SK-N-SH (cell line): ENCODE measurements around the gene SYT1. TPM values are rescaled to one million over a fixed set of nuclear protein-coding genes. Genes with fewer than 3 reads are reported as not detected.

Experiments
- CTCF ChIA-PET: fragments of 300-600, 350-600 bp; formaldehyde crosslinking; extraction: SDS; loops from one replicate; lab custom pipeline; 2021; lab: Yijun Ruan, JAX
- POLR2A ChIA-PET: fragments of 350-600 bp; sonication (Branson Sonifier 250); formaldehyde crosslinking; extraction: SDS; loops from one replicate; lab custom pipeline; 2020; ENCODE audit warnings: antibody characterized with exemption, inconsistent platforms; lab: Yijun Ruan, JAX
- DNase-seq: peaks from one replicate; pipeline ENCODE4 v3.0.0; 2012
- H2AFZ ChIP-seq: fragments of 200-600 bp; sonication (generic); 2 replicates; pipeline ENCODE4 v1.8.1; 2016; ENCODE audit warnings: antibody characterized with exemption, mild to moderate bottlenecking, low read depth
- H3F3A ChIP-seq: fragments of 200-600 bp; sonication (generic); replicated peaks from 2 replicates; pipeline ENCODE3; 2016; ENCODE audit warnings: antibody characterized with exemption, mild to moderate bottlenecking; ENCODE audit not compliant: insufficient read depth
- H3K27ac ChIP-seq, 2 experiments: fragments of 200-500 bp in 1 of 2; fragments of 200-600 bp in 1 of 2; sonication (Bioruptor generic) in 1 of 2; sonication (generic), shearing (Covaris generic) in 1 of 2; 2 replicates each; pipeline versions ENCODE4 v1.5.1 to v1.6.1; 2014 to 2016; ENCODE audit warnings: low read depth in 2 of 2, inconsistent platforms in 1 of 2, low read length in 1 of 2, mild to moderate bottlenecking in 1 of 2, mixed read lengths in 1 of 2
- H3K27me3 ChIP-seq: fragments of 200-600 bp; sonication (generic), shearing (Covaris generic); 2 replicates; pipeline ENCODE4 v1.6.1; 2016; ENCODE audit warnings: mixed run types; ENCODE audit not compliant: insufficient read depth
- H3K36me3 ChIP-seq, 2 experiments: fragments of 200-500 bp in 1 of 2; fragments of 200-600 bp in 1 of 2; sonication (Bioruptor generic) in 1 of 2; sonication (generic) in 1 of 2; replicated peaks in 1 of 2; 2 replicates each; pipeline versions ENCODE3 to v1.5.1; 2014 to 2016; ENCODE audit warnings: low read length in 1 of 2, mild to moderate bottlenecking in 1 of 2; ENCODE audit not compliant: insufficient read depth in 2 of 2, control insufficient read depth in 1 of 2
- H3K4me1 ChIP-seq, 2 experiments: fragments of 200-500 bp in 1 of 2; fragments of 200-600 bp in 1 of 2; sonication (Bioruptor generic) in 1 of 2; sonication (generic), shearing (Covaris generic) in 1 of 2; 2 replicates each; pipeline versions ENCODE4 v1.5.1 to v1.6.1; 2014 to 2016; ENCODE audit warnings: low read depth in 1 of 2, low read length in 1 of 2, mixed run types in 1 of 2; ENCODE audit not compliant: insufficient read depth in 2 of 2, control insufficient read depth in 1 of 2
- H3K4me2 ChIP-seq: fragments of 200-600 bp; sonication (generic), shearing (Covaris generic); 2 replicates; pipeline ENCODE4 v1.6.1; 2017; ENCODE audit warnings: mixed run types
- H3K4me3 ChIP-seq, 2 experiments: fragments of 200-500 bp in 1 of 2; fragments of 200-600 bp in 1 of 2; sonication (Bioruptor generic) in 1 of 2; sonication (generic), shearing (Covaris generic) in 1 of 2; 2 replicates each; pipeline versions ENCODE4 v1.5.1 to v1.8.1; 2014 to 2016; ENCODE audit warnings: low read depth in 2 of 2, inconsistent platforms in 1 of 2, low read length in 1 of 2, mild to moderate bottlenecking in 1 of 2, mixed read lengths in 1 of 2, moderate library complexity in 1 of 2
- H3K79me2 ChIP-seq: fragments of 200-600 bp; sonication (generic); 2 replicates; pipeline ENCODE4 v1.8.1; 2017; ENCODE audit warnings: mild to moderate bottlenecking; ENCODE audit not compliant: insufficient read depth
- H3K9ac ChIP-seq: fragments of 200-600 bp; sonication (generic); 2 replicates; pipeline ENCODE4 v1.6.1; 2017; ENCODE audit warnings: mixed run types
- H3K9me2 ChIP-seq: fragments of 200-600 bp; sonication (generic); 2 replicates; pipeline ENCODE4 v1.6.1; 2017; ENCODE audit warnings: mixed run types
- H3K9me3 ChIP-seq: fragments of 200-600 bp; sonication (generic); 2 replicates; pipeline ENCODE4 v1.6.1; 2017; ENCODE audit warnings: mixed run types, mild to moderate bottlenecking, moderate library complexity
- H4K20me1 ChIP-seq: fragments of 200-600 bp; sonication (generic); 2 replicates; pipeline ENCODE4 v1.6.1; 2017; ENCODE audit warnings: mild to moderate bottlenecking, mixed run types; ENCODE audit not compliant: insufficient read depth
- CHD2 ChIP-seq: fragments of 150-350 bp; IDR thresholded peaks from 2 replicates; pipeline ENCODE4 v1.6.1; 2018; ENCODE audit warnings: low read length; ENCODE audit not compliant: partially characterized antibody
- ELF1 ChIP-seq: IDR thresholded peaks from 2 replicates; pipeline ENCODE4 v1.4.0; 2012
- FOSL2 ChIP-seq: IDR thresholded peaks from 2 replicates; pipeline ENCODE4 v1.4.0; 2012; ENCODE audit warnings: low read depth, mild to moderate bottlenecking, moderate library complexity, borderline replicate concordance
- FOXJ3 ChIP-seq: sonication (generic); formaldehyde crosslinking; IDR thresholded peaks from 2 replicates; pipeline ENCODE4 v1.5.1; 2020; ENCODE audit warnings: mild to moderate bottlenecking, missing genetic modification reagents
- FOXM1 ChIP-seq: IDR thresholded peaks from 2 replicates; pipeline ENCODE4 v1.4.0; 2012; ENCODE audit warnings: low read depth, mild to moderate bottlenecking
- MEF2A ChIP-seq: IDR thresholded peaks from 2 replicates; pipeline ENCODE4 v1.4.0; 2012; ENCODE audit warnings: low read depth, borderline replicate concordance
- REST ChIP-seq: IDR thresholded peaks from 2 replicates; pipeline ENCODE4 v1.6.1; 2012; ENCODE audit warnings: mild to moderate bottlenecking, low read depth, low read length, moderate library complexity
- TEAD4 ChIP-seq: IDR thresholded peaks from 2 replicates; pipeline ENCODE4 v1.4.0; 2012; ENCODE audit warnings: mild to moderate bottlenecking, borderline replicate concordance; ENCODE audit not compliant: insufficient read depth
- YY1 ChIP-seq: IDR thresholded peaks from 2 replicates; pipeline ENCODE4 v1.4.0; 2012; ENCODE audit warnings: low read depth, mild to moderate bottlenecking
- ZBTB33 ChIP-seq: IDR thresholded peaks from 2 replicates; pipeline ENCODE4 v1.4.0; 2012; ENCODE audit warnings: low read depth, borderline replicate concordance
- WGBS: methylation state at CpG from one replicate; pipeline ENCODE4 v1.1.6; 2017; ENCODE audit warnings: low lambda C conversion rate; 5-methylcytosine and 5-hydroxymethylcytosine counted together
- polyA plus RNA-seq, 3 experiments: library from polyadenylated mRNA; depleted of rRNA; stranded (reverse); fragments of >200 nt; gene quantifications; 2 replicates each; pipeline ENCODE4 v1.2.3, GENCODE V29; 2012
- TF ChIP-seq, protein P1 (sequence below): fragments of 150-350 bp; IDR thresholded peaks from 2 replicates; pipeline ENCODE4 v1.6.1; 2017; ENCODE audit warnings: antibody characterized with exemption, low read length, low read depth, borderline replicate concordance
- TF ChIP-seq, protein P2 (sequence below): fragments of 150-350 bp; IDR thresholded peaks from 2 replicates; pipeline ENCODE4 v1.6.1; 2016; ENCODE audit warnings: mild to moderate bottlenecking, low read depth, low read length
- TF ChIP-seq, protein P3 (sequence below): IDR thresholded peaks from 2 replicates; pipeline ENCODE4 v1.4.0; 2012; ENCODE audit warnings: low read depth, borderline replicate concordance

SYT1 gene
- polyA plus RNA-seq, 1 of the 3 experiments (the other 2 are of a cell fraction): 12.7 TPM

DNA sequence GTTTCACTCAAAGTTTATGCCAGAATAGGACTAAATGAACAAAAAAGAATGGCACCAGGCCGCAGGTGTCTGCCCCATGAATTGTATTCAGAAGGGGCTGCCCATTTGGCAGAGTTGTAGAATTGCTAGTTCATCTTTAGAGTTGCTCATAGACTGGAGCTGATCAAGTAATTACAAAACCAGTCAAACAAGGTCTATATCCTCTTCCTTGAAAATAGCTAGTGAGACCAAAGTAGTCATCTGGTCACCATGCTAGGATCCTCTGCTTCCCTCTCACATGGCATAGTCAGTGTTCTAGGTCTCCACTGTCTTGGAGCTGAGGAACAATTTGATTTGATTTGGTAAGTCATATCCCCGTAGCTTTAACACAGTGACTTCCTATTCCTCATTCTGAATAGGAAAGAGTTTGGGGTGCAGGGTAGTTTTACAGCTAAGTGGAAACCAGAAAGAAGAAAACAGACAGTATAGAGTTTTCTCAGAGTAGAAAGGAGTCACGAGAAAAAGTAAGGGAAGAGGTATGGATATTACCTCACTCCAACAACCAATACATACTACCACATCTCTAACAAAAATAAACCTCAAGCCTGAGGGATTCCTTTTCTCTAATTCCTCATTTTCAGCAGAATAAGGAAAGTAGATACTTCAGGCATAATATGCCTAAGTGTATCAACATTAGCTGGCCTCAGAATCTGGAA is 574.1 kb downstream of the SYT1 start:
- H2AFZ ChIP-seq: no peak overlapping the region
- H3K9ac ChIP-seq: no peak overlapping the region
- H4K20me1 ChIP-seq: no peaks in the 10 kb centered on the region
- H3K4me3 ChIP-seq: no peak overlapping the region
- no peak for DNase-seq
- H3K4me1 ChIP-seq: peaks cover 0 to 7% of the 10 kb centered on the region in 2 experiments; a peak in 2 of 4 replicates
- H3K9me3 ChIP-seq: no peaks in the 10 kb centered on the region
- H3K27me3 ChIP-seq: no peaks in the 10 kb centered on the region
- no peaks in the 10 kb centered on the region for H3F3A ChIP-seq
- TF ChIP-seq, protein P1, sequence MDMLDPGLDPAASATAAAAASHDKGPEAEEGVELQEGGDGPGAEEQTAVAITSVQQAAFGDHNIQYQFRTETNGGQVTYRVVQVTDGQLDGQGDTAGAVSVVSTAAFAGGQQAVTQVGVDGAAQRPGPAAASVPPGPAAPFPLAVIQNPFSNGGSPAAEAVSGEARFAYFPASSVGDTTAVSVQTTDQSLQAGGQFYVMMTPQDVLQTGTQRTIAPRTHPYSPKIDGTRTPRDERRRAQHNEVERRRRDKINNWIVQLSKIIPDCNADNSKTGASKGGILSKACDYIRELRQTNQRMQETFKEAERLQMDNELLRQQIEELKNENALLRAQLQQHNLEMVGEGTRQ: no peak
- no peak for TF ChIP-seq REST
- TF ChIP-seq TEAD4: no peak
- no peak for TF ChIP-seq FOSL2
- TF ChIP-seq ZBTB33: no peak
- no peaks in the 10 kb centered on the region for H3K9me2 ChIP-seq
- no peak overlapping the region for H3K27ac ChIP-seq
- H3K79me2 ChIP-seq: no peaks in the 10 kb centered on the region
- 91% methylated on average over 3 of the region's 3 CpGs for WGBS
- ChIA-PET CTCF (interaction anchor here (0.7 kb wide), 1 partner anchor 330 kb away, joined by 3 read pairs; no protein-coding TSS in a partner anchor), POLR2A (no interaction called here)
- H3K4me2 ChIP-seq: no peak overlapping the region
- H3K36me3 ChIP-seq: no peaks in the 10 kb centered on the region

GRCh38 chr12:79439175-79439825 is 574.7 kb downstream of the SYT1 start:
- DNase-seq: no peak
- POLR2A ChIA-PET: no interaction called here
- Histone ChIP-seq H3K4me2 (no peak overlapping the region), H3K9me2 (no peaks in the 10 kb centered on the region), H3K27ac (no peak overlapping the region), H3F3A (peaks cover 4% of the 10 kb centered on the region), H3K9ac (no peak overlapping the region), H4K20me1 (no peaks in the 10 kb centered on the region), H3K79me2 (no peaks in the 10 kb centered on the region), H3K4me3 (no peak overlapping the region), H2AFZ (no peak overlapping the region), H3K9me3 (no peaks in the 10 kb centered on the region), H3K27me3 (no peaks in the 10 kb centered on the region), H3K36me3 (peaks cover 0 to under 1% of the 10 kb centered on the region in 2 experiments), H3K4me1 (peaks cover 4 to 7% of the 10 kb centered on the region in 2 experiments; a peak in 3 of 4 replicates)
- CTCF ChIA-PET: no interaction called here
- 99% methylated on average over 3 of the region's 3 CpGs for WGBS
- no peak for TF ChIP-seq TEAD4
- TF ChIP-seq, protein P2, sequence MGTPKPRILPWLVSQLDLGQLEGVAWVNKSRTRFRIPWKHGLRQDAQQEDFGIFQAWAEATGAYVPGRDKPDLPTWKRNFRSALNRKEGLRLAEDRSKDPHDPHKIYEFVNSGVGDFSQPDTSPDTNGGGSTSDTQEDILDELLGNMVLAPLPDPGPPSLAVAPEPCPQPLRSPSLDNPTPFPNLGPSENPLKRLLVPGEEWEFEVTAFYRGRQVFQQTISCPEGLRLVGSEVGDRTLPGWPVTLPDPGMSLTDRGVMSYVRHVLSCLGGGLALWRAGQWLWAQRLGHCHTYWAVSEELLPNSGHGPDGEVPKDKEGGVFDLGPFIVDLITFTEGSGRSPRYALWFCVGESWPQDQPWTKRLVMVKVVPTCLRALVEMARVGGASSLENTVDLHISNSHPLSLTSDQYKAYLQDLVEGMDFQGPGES: no peak
- no peak for TF ChIP-seq YY1
- no peak for TF ChIP-seq MEF2A
- no peak for TF ChIP-seq CHD2
- no peak for TF ChIP-seq ZBTB33
- no peak for TF ChIP-seq FOXJ3
- TF ChIP-seq FOXM1: no peak
- TF ChIP-seq, protein P3, sequence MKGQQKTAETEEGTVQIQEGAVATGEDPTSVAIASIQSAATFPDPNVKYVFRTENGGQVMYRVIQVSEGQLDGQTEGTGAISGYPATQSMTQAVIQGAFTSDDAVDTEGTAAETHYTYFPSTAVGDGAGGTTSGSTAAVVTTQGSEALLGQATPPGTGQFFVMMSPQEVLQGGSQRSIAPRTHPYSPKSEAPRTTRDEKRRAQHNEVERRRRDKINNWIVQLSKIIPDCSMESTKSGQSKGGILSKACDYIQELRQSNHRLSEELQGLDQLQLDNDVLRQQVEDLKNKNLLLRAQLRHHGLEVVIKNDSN: no peak
- no peak for TF ChIP-seq ELF1
